Fibroblast of skin of back (primary cell): ENCODE results near the gene FAM219B. TPM values are rescaled to one million over a fixed set of nuclear protein-coding genes. Genes with fewer than 3 reads are reported as not detected.
"Not testable (repeated sequence)": the region's sequence is repeated elsewhere in the genome, so short reads cannot be mapped to it uniquely, and the experiment has no call there.

Source experiments
- DNase-seq: peaks from one replicate; pipeline ENCODE4 v3.0.0-alpha.2; 2013
- polyA plus RNA-seq, 2 experiments: library from polyadenylated mRNA; unstranded; fragments of 120-200 nt; gene quantifications; one replicate each; pipeline ENCODE4 v1.2.1, GENCODE V29; 2013; ENCODE audit not compliant: insufficient read length in 2 of 2

The FAM219B gene, protein sequence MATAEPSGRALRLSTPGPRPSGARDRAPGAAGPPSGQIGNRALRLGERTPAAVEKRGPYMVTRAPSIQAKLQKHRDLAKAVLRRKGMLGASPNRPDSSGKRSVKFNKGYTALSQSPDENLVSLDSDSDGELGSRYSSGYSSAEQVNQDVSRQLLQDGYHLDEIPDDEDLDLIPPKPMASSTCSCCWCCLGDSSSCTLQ
- polyA plus RNA-seq (2013, experiment 1 of 2; ENCODE audit: insufficient read length), result 29.8 TPM
- 30.3 TPM for polyA plus RNA-seq (2013, experiment 2 of 2; ENCODE audit: insufficient read length)

DNA sequence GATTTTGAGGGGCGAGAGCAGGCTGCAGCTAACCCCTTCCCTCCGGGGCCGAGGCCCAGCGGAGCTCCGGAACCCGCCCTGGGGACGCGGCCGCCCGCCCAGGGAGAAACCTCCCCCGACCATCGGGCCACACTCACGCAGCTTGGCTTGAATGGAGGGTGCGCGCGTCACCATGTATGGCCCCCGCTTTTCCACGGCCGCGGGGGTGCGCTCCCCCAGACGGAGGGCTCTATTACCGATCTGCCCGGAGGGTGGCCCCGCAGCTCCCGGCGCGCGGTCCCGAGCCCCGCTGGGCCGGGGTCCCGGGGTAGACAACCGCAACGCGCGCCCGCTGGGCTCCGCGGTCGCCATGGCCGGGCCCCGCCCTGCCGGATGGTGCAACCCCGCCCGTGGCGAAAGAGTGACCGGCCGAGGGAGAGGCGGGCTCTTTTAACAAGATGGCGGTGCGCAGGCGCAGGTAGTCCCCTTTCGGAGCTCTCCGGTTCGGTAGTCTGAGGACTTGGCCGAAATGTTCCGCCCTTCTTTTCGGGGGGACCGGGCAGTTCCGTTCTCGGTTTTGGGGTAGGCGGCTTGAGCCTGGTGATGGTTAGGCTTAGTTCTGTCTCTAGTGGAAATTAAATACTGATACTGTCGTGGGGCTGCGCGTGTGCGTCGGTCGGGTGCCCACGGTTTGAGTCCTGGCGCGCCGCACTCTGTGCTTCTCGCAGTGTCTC lies at the start of gene FAM219B:
TSS of gene FAM219B (minus strand) at position 402 of the 713 bp plus-strand sequence. CDS start at position 351, 51 bp downstream.
- DNase-seq, result peak; percentile 87

DNA sequence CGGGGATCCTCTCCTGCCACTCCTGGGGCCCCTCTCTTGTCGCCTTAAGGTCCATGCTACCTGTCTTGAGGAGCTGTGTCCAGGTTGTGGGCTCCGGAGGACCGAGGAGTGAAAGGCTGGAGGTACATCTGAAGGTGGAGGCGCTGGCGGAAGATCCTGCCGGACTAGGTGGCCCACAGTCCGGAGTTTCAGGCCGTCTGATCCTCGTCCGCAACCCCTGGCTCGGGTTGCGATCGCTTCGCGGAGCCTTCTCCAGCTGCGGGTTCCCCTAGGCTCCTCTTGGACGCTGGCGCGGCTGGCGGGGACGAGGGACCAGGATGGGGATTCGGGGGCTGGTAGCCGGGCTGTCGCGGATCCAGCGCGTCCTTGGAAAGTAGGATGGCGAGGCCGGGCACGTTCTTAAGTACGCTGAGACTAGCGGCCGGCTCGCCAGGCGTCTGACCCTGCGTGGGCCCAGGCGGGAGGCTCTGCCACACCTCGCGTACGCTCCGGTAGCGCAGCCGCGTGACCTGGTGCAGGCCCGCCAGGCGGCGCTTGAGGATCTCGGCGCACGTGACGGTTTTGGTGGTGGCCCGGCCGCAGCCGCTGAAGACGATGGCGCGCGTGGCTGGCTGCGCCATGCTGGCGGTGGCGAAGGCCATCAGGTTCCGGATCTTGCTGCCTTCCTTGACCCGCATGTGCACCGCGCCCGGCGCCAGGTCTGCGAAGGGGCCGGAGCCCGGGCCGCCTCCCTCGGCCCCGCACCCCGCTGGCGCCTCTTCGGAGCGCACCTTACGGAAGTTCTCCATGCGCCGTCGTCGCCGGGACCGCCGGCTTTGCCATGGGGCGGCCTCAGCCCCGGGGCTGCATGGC lies 49.4 kb upstream of the FAM219B start:
- peak; percentile 67 for DNase-seq

DNA sequence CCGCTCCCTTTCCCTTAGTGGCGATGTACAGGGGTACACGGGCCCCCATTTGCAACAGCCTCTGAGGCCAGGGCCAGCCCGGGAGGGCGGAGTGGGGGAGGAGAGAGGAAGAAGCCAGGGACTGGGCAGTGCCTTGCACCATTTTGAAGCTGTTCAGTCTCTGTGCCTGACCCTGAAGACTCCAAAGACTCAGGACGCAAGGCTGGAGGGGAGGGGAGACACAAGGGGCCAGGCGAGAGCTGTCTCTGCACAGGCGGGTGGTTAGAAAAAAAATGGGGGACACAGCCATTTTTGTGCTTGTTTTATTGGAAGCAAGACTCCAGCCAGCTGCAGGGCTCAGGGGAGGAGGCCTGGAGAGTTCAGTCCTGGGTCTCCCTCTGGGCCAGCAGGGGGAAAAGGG lies 48.4 kb upstream of the FAM219B start:
- DNase-seq, result no peak

DNA sequence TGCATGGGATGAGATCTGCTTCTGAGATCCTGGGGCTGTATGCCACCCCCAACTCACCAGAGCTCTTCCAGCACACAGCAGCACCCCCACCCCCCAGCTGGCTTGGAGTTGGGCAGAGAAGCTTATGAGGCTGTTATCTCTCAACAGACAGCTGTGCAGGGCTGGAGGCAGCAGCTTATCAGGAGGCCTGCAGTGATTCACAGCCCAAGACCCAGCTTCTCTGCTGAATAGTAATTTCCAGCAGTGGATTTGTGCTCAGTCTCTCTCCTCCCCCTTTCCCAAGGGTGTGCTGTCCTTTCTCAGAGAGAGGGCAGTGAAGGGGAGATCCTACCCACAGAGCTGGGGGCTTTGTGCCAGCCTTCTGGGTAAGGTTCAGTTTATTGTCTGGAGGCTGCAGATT lies 47.9 kb upstream of the FAM219B start:
- peak; percentile 56 for DNase-seq

DNA sequence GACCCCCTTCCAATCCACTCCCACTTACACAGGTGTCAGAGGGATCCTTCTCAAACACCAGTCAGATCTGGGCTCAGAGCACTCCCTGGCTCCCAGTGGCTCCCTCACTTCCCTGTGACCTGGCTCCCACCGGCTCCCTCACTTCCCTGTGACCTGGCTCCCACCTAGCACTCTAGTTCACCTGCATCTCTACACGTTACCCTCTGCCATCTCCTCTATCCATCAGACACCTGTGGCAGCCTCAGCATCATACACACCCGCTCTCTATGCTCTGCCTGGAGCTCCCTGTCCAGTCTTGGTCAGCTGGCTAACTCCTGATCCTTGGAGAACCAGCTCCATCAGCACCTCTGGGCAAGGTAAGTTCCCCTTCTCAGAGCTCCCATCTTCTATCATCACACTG lies 44.4 kb upstream of the FAM219B start:
- no peak for DNase-seq

DNA sequence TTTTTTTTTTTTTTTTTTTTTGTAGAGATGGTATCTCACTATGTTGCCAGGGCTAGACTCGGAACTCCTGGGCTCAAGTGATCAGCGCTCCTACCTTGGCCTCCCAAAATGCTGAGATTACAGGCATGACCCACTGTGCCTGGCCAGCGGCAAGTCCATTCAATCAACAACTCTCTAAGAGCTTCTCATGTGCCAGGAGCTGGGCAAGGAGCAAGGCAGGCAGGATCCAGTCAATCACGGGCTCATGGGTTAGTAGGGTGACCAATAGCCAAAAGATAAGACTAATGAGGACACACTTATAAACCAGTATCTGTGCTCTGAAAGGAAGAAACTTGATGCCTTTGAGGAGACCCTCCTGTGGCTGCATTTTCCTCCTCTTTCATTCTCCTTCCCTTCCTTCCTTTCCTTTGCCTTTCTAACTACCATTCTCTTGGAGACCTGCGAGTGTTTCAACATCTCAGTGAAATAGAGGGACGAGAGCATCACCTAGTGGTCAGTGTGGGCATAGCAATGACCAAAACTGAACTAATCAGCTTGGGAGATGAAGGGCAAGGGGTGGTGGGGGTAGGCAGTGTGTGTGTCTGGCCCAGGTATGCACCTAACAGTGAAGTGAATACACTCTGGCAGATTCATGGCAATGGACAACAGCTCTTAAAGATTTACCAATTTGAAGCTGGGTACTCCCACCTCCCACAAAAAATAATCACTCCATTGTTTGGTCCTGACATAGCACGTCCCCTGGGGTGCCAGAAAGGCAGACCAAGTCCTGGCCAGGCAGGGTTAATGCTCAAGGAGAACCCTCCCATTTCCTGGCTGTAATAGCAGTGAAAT lies 43.6 kb upstream of the FAM219B start:
- DNase-seq, result peak; percentile 66

DNA sequence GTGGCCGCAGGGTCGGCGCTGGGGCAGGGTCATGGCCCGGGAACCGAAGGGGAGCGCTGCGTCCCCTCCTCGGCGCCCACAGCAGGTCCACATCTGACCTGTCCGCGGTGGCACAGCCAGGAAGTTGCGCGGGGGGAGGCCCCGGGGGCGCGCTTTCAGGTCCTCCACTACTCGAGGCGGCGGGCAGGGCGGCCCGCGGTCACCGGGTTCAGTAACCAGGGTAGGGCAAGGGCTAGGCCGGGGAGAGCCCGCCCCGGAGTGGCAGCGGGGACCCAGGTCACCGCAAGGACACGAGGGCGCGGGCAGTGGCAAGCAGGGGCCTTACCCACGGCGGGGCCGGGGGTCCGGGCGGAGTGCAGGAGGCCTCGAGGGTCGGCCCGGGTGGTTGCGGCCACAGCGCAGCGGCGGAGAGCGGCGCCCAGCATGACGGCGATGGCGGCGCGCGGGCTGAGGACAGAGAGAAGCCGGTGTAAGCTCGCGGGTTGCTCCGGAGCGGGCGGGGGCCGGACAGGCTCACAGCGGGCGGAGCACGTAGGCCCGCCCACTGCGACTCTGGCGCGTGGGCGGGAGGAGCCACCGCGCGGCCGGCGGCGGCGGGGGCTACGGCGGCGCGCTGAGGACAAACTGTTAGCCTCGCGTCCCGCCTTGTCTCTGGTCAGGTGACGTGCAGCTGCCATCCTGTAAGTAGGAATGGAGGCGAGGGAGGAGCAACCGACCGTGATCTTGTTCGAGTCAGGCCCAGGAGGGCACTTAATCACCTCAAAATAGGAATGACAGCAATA lies 31.1 kb upstream of the FAM219B start, which contains the start of gene COX5A:
TSS of gene COX5A (minus strand) at position 484 of the 782 bp plus-strand sequence. CDS start at position 425, 59 bp downstream.
- peak; percentile 97 for DNase-seq

DNA sequence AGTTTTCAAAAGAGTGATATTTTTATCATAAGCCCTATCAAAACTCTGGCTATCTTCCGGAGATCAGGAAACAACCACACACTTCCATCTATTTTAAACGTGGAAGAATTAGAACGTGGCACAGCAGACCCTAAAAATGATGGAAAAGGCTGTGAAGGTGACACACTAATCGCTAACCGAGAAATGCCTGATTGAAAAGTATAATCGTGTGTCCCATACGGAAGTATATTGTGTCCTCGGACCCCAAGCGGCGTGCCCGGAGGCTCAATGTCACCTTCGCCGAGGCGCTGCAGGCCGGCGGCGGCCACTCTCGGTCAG lies 30.6 kb upstream of the FAM219B start:
- no peak for DNase-seq

DNA sequence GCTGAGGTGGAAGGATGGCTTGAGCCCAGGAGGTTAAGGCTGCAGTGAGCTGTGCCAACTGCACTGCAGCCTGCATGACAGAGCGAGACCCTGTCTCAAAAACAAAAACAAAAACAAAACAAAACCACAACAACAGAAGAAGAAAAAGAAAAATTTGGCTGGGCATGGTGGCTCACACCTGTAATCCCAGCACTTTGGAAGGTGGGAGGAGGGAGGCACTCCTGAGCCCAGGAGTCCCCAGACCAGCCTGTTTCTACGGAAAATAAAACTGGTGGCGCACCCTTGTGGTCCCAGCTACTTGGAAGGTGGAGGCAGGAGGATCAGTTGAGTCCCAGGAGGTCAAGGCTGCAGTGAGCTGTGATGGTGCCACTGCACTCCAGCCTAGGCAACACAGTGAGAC lies 28.5 kb upstream of the FAM219B start:
- not testable (repeated sequence) for DNase-seq

DNA sequence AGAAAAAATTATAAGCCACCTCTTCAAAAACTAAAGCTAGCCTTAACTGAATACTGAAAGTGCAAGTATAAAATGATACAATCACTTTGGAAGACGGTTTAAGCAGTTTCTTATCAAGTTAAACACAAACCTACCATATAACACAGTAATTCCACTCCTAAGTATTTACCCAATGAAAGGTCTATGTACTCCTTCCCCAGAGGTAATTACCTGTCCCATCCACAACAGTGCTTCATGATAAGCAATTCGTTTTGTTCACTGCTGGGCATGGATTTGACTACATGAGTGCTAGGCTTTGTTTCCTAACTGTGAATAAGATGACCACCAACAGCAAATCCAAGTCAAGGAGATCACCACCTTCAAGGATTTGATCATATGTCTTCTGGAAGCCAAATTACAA lies 26.9 kb upstream of the FAM219B start:
- no peak for DNase-seq

DNA sequence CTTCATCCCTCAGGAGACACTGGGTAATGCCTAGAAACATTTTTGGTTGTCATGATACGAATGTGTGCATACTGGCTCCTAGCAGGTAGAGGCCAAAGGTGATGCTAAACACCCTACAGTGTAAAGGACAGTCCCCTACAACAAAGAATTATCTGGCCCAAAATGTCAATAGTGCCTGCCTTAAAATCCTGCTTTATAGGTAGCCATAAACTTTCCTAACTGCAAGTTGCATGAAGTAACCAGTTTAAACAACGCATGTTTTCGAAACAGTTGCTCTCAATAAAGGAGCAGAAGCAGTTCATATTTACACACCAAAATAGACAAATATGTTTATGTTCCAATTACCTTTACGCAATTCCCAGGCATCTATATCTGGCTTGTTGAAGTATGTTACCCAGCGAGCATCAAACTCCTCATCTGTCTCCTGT lies 22.1 kb upstream of the FAM219B start:
- no peak for DNase-seq

DNA sequence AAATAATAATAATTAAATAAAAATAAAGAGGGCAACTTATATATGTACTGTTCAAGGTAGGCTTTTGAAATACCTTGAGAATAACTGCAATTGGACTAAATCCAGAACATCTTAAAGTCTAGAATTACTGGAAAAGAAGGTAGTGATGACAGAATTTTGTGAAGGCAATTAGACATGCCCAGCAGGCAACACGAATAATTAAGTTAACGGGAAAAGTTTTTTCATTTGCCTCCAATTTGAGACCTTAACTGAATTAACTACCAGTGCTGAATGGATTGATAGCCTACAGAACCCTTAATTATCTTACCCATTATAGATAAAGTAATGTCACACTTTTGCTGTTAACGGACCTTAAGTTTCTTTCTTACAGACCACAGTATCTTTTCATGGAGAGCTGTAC lies 17.9 kb upstream of the FAM219B start:
- no peak for DNase-seq

DNA sequence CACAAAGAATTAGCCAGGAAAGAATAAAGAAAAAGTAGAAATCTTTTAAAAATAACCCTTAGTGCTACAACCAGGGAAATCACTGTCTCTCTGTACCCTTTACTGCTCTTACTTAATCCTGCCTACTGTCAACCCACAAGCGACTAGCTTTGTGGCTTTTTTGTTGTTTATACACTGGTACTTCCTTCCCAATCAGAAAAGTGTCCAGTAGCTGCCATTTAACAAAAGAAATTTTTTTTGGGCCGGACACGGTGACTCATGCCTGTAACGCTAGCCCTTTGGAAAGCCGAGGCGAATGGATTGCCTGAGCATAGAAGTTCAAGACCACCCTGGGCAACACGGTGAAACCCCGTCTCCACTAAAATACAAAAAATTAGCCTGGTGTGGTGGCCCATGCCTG lies 13.8 kb upstream of the FAM219B start:
- DNase-seq, result no peak

DNA sequence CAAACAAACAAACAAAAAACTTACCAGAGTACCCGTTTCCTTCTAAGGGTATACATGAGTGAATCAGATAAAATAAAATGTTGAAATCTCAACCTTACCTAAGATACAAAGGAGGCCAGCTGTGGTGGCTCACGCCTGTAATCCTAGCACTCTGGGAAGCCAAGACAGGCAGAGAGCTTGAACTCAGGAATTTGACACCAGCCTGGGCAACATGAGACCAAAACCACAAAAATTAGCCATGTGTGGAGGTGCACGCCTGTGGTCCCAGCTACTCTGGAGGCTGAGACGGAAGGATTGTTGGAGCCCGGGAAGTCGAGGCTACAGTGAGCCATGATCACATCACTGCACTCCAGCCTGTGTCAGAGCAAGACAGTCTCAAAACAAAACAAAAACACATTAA lies 11.0 kb upstream of the FAM219B start:
- DNase-seq, result no peak

DNA sequence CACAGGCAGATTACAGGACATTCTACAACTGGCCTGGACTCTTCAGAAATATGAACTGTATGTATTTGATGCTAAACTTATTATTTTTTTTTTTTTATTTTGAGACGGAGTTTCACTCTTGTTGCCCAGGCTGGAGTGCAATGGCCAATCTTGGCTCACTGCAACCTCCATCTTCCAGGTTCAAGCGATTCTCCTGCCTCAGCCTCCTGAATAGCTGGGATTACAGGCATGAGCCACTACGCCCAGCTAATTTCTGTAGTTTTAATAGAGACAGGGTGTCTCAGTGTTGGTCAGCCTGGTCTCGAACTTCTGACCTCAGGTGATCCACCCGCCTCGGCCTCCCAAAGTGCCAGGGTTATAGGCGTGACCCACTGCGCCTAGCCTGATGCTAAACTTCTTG lies 7.1 kb upstream of the FAM219B start:
- DNase-seq, result not testable (repeated sequence)

DNA sequence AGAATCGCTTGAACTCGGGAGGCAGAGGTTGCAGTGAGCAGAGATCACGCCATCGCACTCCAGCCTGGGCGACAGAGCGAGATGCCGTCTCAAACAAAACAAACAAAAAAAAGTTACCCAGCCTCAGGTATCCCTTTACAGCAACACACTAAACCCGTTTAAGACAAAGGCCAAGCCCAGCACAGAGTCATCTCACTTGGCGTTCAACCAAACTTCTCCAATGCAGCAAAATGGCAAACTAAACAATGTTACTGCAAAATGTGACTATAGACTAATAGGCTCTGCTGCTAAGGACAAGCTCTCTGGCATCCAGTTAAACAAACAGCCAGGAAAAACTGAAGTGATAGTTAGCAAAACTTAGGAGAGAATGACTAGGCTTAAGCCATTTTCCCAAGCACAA lies 6.4 kb upstream of the FAM219B start:
- DNase-seq, result no peak

DNA sequence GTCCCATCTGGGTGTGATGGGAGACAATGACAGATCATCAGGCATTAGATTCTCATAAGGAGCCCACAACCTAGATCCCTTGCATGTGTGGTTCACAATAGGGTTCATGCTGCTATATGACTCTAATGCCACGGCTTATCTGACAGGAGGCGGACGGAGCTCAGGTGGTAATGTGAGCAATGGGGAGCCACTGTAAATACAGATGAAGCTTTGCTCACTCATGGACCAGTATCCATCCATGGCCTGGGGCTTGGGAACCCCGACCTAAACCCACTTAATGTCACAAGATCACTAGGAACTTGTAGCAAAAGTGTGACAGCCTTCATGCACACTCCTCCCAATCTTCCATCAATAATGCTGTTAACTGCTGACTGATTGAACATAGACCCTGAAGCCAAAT lies 2.0 kb upstream of the FAM219B start:
- DNase-seq, result no peak

DNA sequence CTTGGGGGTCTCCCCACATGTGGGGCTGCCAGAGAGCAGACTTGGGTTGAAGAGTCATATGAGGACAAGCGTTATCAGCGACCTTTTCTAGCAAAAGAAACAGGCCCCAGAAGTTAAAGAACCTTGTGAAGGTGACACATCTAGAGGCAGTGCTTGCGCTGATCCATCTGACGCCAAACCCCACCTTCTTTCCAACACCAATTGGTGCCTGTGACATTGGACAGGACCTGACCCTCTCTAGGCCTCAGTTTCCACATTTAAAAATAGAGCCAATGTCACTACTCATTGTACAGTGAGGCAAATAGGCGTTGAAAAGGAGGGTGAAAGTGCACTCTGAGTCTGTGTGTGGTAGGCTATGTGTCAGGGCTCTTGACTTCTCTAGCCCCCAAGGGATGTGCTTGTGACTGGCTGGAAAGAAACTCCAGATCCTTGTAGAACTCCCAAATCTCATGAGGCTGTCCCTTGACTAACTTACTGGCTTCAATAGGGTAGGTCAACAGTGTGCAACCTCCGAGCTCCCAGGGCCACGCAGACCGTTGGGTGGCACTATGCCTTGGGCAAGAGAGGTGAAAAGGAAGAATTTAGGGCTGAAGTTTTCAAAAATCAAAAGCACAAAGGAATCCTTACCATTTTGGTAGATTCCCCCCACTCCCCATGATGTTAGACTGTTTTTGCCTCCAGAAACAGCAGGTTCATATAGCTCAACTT lies 666 bp upstream of the FAM219B start:
- no peak for DNase-seq

DNA sequence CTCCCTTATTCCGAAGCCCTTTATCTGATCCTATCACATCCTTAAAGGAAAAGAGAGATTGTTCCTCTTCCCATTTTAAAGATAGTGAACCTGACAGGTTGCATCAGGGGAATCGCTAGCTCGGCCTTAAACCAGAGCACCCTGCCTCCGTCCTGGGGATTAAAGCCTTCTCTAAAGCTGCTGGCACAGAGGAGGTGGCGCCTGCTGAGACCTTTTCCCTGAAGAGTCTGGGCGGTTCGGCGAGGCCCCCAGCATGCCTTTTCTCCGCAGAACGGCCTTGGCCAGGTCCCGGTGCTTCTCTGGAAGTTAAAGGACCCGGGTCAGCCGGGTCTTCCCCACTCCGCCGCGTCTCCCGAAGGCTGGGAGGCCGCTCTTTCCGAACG lies 593 bp downstream of the FAM219B start:
- peak; percentile 30 for DNase-seq

DNA sequence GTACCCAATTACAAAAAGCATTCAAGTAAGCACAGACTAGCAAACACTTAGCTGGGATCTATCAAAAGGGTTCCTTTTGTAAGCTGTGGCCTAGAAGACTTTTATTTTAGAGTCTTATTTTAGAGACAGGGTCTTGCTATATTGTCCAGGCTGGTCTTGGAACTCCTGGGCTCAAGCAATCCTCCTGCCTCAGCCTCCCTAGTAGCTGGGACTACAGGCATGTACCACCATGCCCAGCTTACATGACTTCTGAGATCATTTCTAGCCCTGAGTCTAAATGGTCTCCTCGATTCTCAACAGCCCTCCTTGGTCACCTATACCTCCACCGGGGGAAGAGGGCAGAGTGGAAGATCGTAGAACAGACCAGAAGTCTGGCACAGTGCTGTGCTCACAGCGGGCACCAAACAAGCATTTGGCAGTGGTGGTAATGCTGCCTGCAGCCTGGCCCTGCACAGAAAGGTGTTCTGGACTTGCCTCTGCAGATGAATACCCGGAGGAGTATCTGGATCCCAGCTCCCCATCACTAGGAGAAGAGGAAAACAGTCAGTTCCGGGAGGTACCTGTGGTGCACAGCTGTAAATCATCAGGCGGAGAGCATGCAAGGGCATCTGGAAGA lies 2.4 kb downstream of the FAM219B start:
- no peak for DNase-seq
